Psoas muscle (tissue), 8 donors: ENCODE measurements around the gene IRF7. TPM values are rescaled to one million over a fixed set of nuclear protein-coding genes. Genes with fewer than 3 reads are reported as not detected.

ENCODE experiments used
- ATAC-seq, 4 donors: fragments of 200-7000 bp; cut with Tn5 transposase; one replicate each; pipeline ENCODE4 v1.9.1; 2020; ENCODE audit warnings: moderate library complexity in 3 of 4, mild to moderate bottlenecking in 2 of 4
- DNase-seq, 2 donors: peaks; one replicate each; pipeline ENCODE4 v3.0.0-alpha.2; 2020
- H3K27ac ChIP-seq: fragments of 200-600 bp; one replicate; pipeline ENCODE4 v1.8.0; 2022
- H3K27me3 ChIP-seq, 3 donors: fragments of 200-600 bp in 1 of 3; one replicate each; pipeline versions ENCODE4 v1.6.1 to v1.8.0; 2013 to 2022; ENCODE audit warnings: low read length in 2 of 3, mild to moderate bottlenecking in 2 of 3, moderate library complexity in 1 of 3; ENCODE audit not compliant: insufficient read depth in 3 of 3
- H3K36me3 ChIP-seq, 2 donors: fragments of 200-600 bp in 1 of 2; one replicate each; pipeline versions ENCODE4 v1.6.1 to v1.8.0; 2013 to 2022; ENCODE audit warnings: low read depth in 1 of 2, mild to moderate bottlenecking in 1 of 2, moderate library complexity in 1 of 2; ENCODE audit not compliant: insufficient read depth in 1 of 2
- H3K4me1 ChIP-seq: fragments of 200-600 bp; one replicate; pipeline ENCODE4 v1.8.0; 2022
- H3K4me3 ChIP-seq: fragments of 200-600 bp; one replicate; pipeline ENCODE4 v1.8.0; 2022; ENCODE audit warnings: mild to moderate bottlenecking
- H3K9me3 ChIP-seq: fragments of 200-600 bp; one replicate; pipeline ENCODE4 v1.8.0; 2022
- WGBS, 3 donors: extraction: QIAGEN DNeasy Blood & Tissue Kit; methylation state at CpG; one replicate each; pipeline versions ENCODE4 v1.1.6 to v1.1.7; 2013; 5-methylcytosine and 5-hydroxymethylcytosine counted together
- intact Hi-C, 2 donors: fragments of 100-400 bp; cut with DNase I; formaldehyde crosslinking; loops; one replicate each; pipeline versions ENCODE4 v1.11.0 to v1.14.2; 2022
- polyA plus RNA-seq, 3 donors: library from polyadenylated mRNA; stranded (reverse); fragments of 200-250 nt; gene quantifications; one replicate each; pipeline ENCODE4 v1.2.3, GENCODE V29; 2013
- total RNA-seq, 4 donors: library from RNA; stranded (reverse); fragmentation: NEBNext Ultra II Directional in 2 of 4; extraction: Animal tissue kit (Norgen Biotek cat#: 25700) in 2 of 4; gene quantifications; one replicate each; pipeline versions ENCODE4 v1.2.1 to v1.2.4, GENCODE V29; 2021 to 2023
- TF ChIP-seq, protein P1 (sequence below): fragments of 200-600 bp; IDR thresholded peaks from one replicate; pipeline ENCODE4 v1.8.0; 2022; ENCODE audit warnings: antibody characterized with exemption
- donor health status: healthy with polysubstance abuse.
- donor health status: DM: no; HTN: no; CAD: no; lungs with moderate emphysema.
- donor health status: Bipolar disorder and iron deficiency.
- donor health status: healthy.
- donor health status: DM: yes; HTN: yes; CAD: no.
- donor health status: DM: no; HTN: no; CAD: no.
- donor health status: DM: no; HTN: no; CAD: no.
- donor health status: DM: yes; HTN: yes; CAD: no.

IRF7 gene
- total and polyA plus RNA-seq, 7 donors = 7.5 to 23.1 (median 12.9) TPM

DNA sequence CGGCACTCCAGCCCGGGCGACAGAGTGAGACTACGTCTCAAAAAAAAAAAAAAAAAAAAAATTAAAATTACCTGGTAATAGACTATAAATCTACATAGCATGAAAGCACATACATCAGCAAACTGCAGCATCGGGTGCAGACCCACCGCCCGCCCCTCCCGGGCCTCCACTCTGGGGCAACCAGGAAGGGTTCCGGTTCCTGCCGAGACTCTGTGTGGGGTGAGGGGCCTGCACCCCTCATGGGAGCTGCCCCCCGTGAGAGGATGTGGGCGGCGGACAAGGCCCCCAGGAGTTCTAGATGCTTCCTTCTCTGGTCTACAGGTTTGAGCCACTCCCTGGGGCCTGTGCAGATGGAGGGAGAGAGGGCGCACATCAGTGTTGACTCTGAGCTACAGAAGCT is 30.5 kb upstream of the IRF7 start:
- no peaks in the 10 kb centered on the region for H3K9me3 ChIP-seq
- ATAC-seq = no peak
- H3K27ac ChIP-seq = no peak overlapping the region
- no peaks in the 10 kb centered on the region for H3K27me3 ChIP-seq
- no peaks in the 10 kb centered on the region for H3K4me1 ChIP-seq
- H3K36me3 ChIP-seq = peaks cover 0 to 42% of the 10 kb centered on the region in 2 donors
- intact Hi-C loops = no loop called here
- WGBS, 3 donors = 86 to 94% (median 91%) methylated on average over 13 to 14 of the region's 14 CpGs
- TF ChIP-seq, protein P1, sequence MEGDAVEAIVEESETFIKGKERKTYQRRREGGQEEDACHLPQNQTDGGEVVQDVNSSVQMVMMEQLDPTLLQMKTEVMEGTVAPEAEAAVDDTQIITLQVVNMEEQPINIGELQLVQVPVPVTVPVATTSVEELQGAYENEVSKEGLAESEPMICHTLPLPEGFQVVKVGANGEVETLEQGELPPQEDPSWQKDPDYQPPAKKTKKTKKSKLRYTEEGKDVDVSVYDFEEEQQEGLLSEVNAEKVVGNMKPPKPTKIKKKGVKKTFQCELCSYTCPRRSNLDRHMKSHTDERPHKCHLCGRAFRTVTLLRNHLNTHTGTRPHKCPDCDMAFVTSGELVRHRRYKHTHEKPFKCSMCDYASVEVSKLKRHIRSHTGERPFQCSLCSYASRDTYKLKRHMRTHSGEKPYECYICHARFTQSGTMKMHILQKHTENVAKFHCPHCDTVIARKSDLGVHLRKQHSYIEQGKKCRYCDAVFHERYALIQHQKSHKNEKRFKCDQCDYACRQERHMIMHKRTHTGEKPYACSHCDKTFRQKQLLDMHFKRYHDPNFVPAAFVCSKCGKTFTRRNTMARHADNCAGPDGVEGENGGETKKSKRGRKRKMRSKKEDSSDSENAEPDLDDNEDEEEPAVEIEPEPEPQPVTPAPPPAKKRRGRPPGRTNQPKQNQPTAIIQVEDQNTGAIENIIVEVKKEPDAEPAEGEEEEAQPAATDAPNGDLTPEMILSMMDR = no peak
- no peak for DNase-seq
- H3K4me3 ChIP-seq = no peak overlapping the region

DNA sequence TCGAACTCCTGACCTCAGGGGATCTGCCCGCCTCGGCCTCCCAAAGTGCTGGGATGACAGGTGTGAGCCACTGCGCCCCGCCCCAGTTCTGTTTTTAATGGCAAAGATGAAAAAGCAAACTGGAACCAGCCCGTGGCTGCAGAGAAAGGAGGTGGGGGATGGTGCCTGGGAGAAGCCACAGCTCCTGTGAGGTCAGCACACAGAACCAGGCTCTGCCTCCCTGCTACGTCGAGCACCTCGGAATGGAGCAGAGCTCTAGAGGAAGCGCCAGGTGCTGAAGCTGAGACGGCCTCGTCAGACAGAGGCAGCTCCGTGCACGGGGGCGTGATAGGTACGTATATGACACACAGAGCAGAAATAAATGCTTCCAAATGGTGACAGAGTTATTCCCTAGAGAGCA is 29.8 kb upstream of the IRF7 start:
- Histone ChIP-seq H3K36me3 (peaks cover 0 to 37% of the 10 kb centered on the region in 2 donors), H3K4me3 (no peak overlapping the region), H3K9me3 (no peaks in the 10 kb centered on the region), H3K27ac (no peak overlapping the region), H3K4me1 (no peaks in the 10 kb centered on the region), H3K27me3 (no peaks in the 10 kb centered on the region)
- intact Hi-C loops = no loop called here
- no peak for DNase-seq
- ATAC-seq = no peak
- TF ChIP-seq, protein P1 = no peak
- 86 to 91% (median 88%) methylated on average over 16 of the region's 16 CpGs for WGBS, 3 donors

DNA sequence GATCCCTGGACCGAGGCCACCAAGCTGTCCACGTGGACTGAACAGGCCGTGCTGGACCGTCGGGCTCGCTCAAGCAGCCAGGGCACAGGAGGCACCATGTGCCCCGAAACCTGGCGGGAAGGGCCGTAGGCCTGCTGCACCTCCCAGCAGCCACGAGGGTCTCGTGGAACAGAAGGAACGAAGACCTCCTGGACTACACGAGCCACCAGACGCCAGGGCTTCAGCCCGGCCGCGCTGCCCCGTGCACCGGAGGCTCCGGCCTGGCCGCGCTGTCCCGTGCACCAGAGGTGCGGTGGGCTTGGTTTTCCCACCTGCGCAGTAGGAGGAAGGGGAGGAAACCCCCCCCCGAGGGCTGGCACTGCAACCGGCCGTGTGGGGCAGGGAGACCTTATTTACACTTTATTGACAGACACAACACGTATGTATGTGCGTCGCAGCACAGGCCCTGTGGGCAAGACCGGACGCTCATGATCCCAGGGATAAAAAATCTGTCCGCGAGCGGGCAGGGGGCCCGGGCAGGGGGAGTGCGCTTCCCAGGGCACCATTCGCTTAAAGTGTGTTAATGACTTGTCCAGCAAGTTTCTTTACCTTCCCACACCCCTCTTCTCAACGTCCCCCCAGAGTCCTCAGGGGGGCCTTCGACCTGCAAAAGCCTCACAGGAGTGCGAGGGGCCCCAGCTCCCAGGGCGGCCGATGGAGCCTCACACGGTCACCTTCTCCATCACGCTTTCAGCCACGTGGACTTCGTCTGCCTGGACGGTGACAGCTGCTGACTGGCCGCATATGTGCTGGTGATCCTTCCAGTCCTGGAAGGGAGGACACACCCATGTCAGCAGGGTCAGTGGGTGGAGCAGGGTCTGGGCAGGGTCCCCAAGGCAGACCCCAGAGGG is 28.3 kb upstream of the IRF7 start:
- Histone ChIP-seq H3K4me3 (no peak overlapping the region), H3K4me1 (no peaks in the 10 kb centered on the region), H3K36me3 (peaks cover 0 to 35% of the 10 kb centered on the region in 2 donors), H3K27ac (no peak overlapping the region), H3K27me3 (peaks cover 0 to 3% (median 2%) of the 10 kb centered on the region in 3 donors), H3K9me3 (no peaks in the 10 kb centered on the region)
- no peak for DNase-seq
- intact Hi-C loops = no loop called here
- ATAC-seq = no peak
- TF ChIP-seq, protein P1 = no peak
- 86 to 89% (median 86%) methylated on average over 46 to 50 of the region's 50 CpGs for WGBS, 3 donors

DNA sequence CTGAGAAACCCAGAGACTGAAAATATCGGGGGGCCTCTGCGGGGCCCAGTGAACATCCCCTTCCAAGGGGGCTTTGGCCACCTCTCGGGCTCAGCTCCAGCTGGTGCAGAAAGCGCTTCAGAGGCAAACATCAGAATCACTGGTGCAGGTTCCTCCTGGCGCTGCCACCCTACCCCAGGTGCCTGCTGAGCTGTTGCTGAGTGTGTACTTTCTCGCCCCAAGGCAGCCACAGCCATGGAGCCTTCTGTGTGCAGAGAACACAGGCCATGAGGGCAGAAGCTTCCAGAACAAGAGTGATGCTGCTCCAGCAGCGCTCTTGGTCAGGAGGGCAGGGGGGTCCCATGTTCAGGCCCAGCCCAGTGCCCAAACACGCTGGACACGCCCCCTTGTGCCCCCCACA is 27.6 kb upstream of the IRF7 start:
- H3K4me3 ChIP-seq = no peak overlapping the region
- TF ChIP-seq, protein P1 = no peak
- peaks cover 0 to 35% of the 10 kb centered on the region in 2 donors for H3K36me3 ChIP-seq
- peaks cover 0 to 10% (median 6%) of the 10 kb centered on the region in 3 donors for H3K27me3 ChIP-seq
- no peak for ATAC-seq
- intact Hi-C loops = no loop called here
- H3K9me3 ChIP-seq = no peaks in the 10 kb centered on the region
- H3K4me1 ChIP-seq = no peaks in the 10 kb centered on the region
- WGBS, 3 donors = 90 to 97% (median 95%) methylated on average over 9 of the region's 9 CpGs
- no peak for DNase-seq
- H3K27ac ChIP-seq = no peak overlapping the region
